NT2/D1 (cell line): ENCODE results near the gene SENP3.

Source experiments
- SUZ12 ChIP-seq: IDR thresholded peaks from 2 replicates; pipeline ENCODE4 v1.6.1; 2011; ENCODE audit not compliant: insufficient read length, insufficient read depth; ENCODE audit errors: extremely low read depth
- YY1 ChIP-seq: IDR thresholded peaks from 2 replicates; pipeline ENCODE4 v1.6.1; 2011; ENCODE audit not compliant: insufficient read length, insufficient read depth
- ZNF274 ChIP-seq: IDR thresholded peaks from 2 replicates; pipeline ENCODE4 v1.6.1; 2011; ENCODE audit warnings: mild to moderate bottlenecking, low read depth, low read length

DNA sequence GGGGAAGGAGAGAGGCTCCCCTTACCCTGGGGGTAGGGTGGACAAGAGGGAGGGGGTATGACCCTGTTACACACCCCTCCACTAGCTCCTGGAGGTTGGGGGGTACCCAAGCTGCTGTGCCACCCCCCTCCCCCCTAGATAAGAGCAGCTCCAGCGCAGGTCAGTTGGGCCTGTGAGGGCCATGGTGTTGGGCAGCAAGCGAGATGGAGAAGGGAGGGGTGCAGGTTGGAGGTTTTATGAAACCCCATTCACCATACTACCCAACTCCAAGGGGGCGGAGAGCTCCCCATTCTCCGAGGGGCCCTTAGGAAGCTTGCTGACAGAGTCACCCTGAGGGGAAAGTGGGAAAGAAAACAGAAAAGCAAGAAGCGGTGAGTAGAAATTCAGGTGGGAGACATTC lies 29.9 kb downstream of the SENP3 start:
- TF ChIP-seq YY1 (no peak), ZNF274 (no peak), SUZ12 (no peak)
